Liver (tissue), 9 donors: ENCODE results near the gene PTPN12. TPM values are rescaled to one million over a fixed set of nuclear protein-coding genes. Genes with fewer than 3 reads are reported as not detected.

Source experiments
- DNase-seq: peaks from one replicate; pipeline ENCODE4 v3.0.0-alpha.2; 2017; ENCODE audit warnings: low spot score
- H3K27ac ChIP-seq, 2 donors: one replicate each; pipeline ENCODE4 v1.7.0; 2013; ENCODE audit warnings: inconsistent platforms in 2 of 2, low read length in 2 of 2, control low read depth in 1 of 2, low read depth in 1 of 2, mild to moderate bottlenecking in 1 of 2
- H3K27me3 ChIP-seq, 4 donors: one replicate each; pipeline versions ENCODE4 v1.6.1 to v1.7.0; 2013; ENCODE audit warnings: low read length in 3 of 4, inconsistent platforms in 1 of 4, mild to moderate bottlenecking in 1 of 4, moderate library complexity in 1 of 4; ENCODE audit not compliant: control insufficient read depth in 4 of 4, insufficient read depth in 4 of 4
- H3K36me3 ChIP-seq, 4 donors: one replicate each; pipeline versions ENCODE4 v1.6.1 to v1.7.0; 2013; ENCODE audit warnings: low read length in 3 of 4, mild to moderate bottlenecking in 3 of 4, low read depth in 1 of 4, moderate library complexity in 1 of 4; ENCODE audit not compliant: control insufficient read depth in 4 of 4, insufficient read depth in 3 of 4
- H3K4me1 ChIP-seq, 4 donors: one replicate each; pipeline versions ENCODE4 v1.6.1 to v1.7.0; 2013; ENCODE audit warnings: low read length in 3 of 4, mild to moderate bottlenecking in 3 of 4, moderate library complexity in 1 of 4; ENCODE audit not compliant: control insufficient read depth in 4 of 4, insufficient read depth in 4 of 4
- H3K4me3 ChIP-seq, 3 donors: one replicate each; pipeline versions ENCODE4 v1.6.1 to v1.7.0; 2013; ENCODE audit warnings: low read length in 3 of 3, control low read depth in 1 of 3, low read depth in 1 of 3, mild to moderate bottlenecking in 1 of 3
- H3K9ac ChIP-seq, 2 donors: one replicate each; pipeline ENCODE4 v1.7.0; 2013; ENCODE audit warnings: low read length in 2 of 2, mild to moderate bottlenecking in 2 of 2, moderate library complexity in 2 of 2, control low read depth in 1 of 2, low read depth in 1 of 2
- H3K9me3 ChIP-seq, 4 donors: one replicate each; pipeline versions ENCODE4 v1.6.1 to v1.7.0; 2013; ENCODE audit warnings: low read length in 3 of 4; ENCODE audit not compliant: control insufficient read depth in 4 of 4
- EGR1 ChIP-seq, 2 donors: IDR thresholded peaks; 2 replicates each; pipeline ENCODE4 v1.6.1; 2016 to 2018; ENCODE audit warnings: antibody characterized with exemption in 2 of 2, low read depth in 2 of 2
- FOXA1 ChIP-seq: IDR thresholded peaks from 2 replicates; pipeline ENCODE4 v1.6.1; 2016; ENCODE audit warnings: antibody characterized with exemption
- FOXA2 ChIP-seq: IDR thresholded peaks from 2 replicates; pipeline ENCODE4 v1.6.1; 2016; ENCODE audit warnings: antibody characterized with exemption
- GABPA ChIP-seq, 2 donors: IDR thresholded peaks in 1 of 2; conservative IDR thresholded peaks in 1 of 2; 2 replicates each; pipeline ENCODE4 v1.6.1; 2016; ENCODE audit warnings: antibody characterized with exemption in 2 of 2, mild to moderate bottlenecking in 1 of 2, moderate library complexity in 1 of 2
- HNF4G ChIP-seq: IDR thresholded peaks from 2 replicates; pipeline ENCODE4 v1.6.1; 2016; ENCODE audit warnings: antibody characterized with exemption
- JUND ChIP-seq, 2 donors: IDR thresholded peaks; 2 replicates each; pipeline ENCODE4 v1.6.1; 2016; ENCODE audit warnings: antibody characterized with exemption in 2 of 2
- NR2F2 ChIP-seq: IDR thresholded peaks from 2 replicates; pipeline ENCODE4 v1.6.1; 2016; ENCODE audit warnings: antibody characterized with exemption
- RAD21 ChIP-seq, 2 donors: IDR thresholded peaks; 2 replicates each; pipeline ENCODE4 v1.6.1; 2016; ENCODE audit warnings: antibody characterized with exemption in 2 of 2, mild to moderate bottlenecking in 2 of 2
- SP1 ChIP-seq: IDR thresholded peaks from 2 replicates; pipeline ENCODE4 v1.6.1; 2018; ENCODE audit warnings: antibody characterized with exemption, mild to moderate bottlenecking
- TAF1 ChIP-seq: conservative IDR thresholded peaks from 2 replicates; pipeline ENCODE4 v1.6.1; 2016; ENCODE audit warnings: antibody characterized with exemption, mild to moderate bottlenecking
- YY1 ChIP-seq: IDR thresholded peaks from 2 replicates; pipeline ENCODE4 v1.6.1; 2016; ENCODE audit warnings: antibody characterized with exemption, mild to moderate bottlenecking
- WGBS: extraction: QIAGEN DNeasy Blood & Tissue Kit; methylation state at CpG from one replicate; pipeline ENCODE4 v1.1.7; 2013; 5-methylcytosine and 5-hydroxymethylcytosine counted together
- polyA plus RNA-seq, 2 donors: library from polyadenylated mRNA; stranded (reverse) in 1 of 2; unstranded in 1 of 2; fragments of 200-250 nt in 1 of 2; fragments of >200 nt in 1 of 2; fragmentation: Nextera tagmentation in 1 of 2; extraction: Ambion mirVana in 1 of 2; gene quantifications; one replicate each; pipeline versions ENCODE4 v1.2.1 to v1.2.3, GENCODE V29; 2013 to 2015
- total RNA-seq, 2 donors: library from RNA; depleted of rRNA; stranded (reverse); fragments of >200 nt; gene quantifications; one replicate each; pipeline ENCODE4 v1.2.3, GENCODE V29; 2014
- TF ChIP-seq, protein P1 (sequence below): IDR thresholded peaks from 2 replicates; pipeline ENCODE4 v1.6.1; 2016; ENCODE audit warnings: antibody characterized with exemption
- TF ChIP-seq, protein P2 (sequence below): IDR thresholded peaks from 2 replicates; pipeline ENCODE4 v1.6.1; 2016; ENCODE audit warnings: antibody characterized with exemption, mild to moderate bottlenecking
- TF ChIP-seq, protein P3 (sequence below): IDR thresholded peaks from 2 replicates; pipeline ENCODE4 v1.6.1; 2016; ENCODE audit warnings: antibody characterized with exemption
- donor health status: healthy.
- donor health status: healthy.
- donor health status: healthy.
- donor health status: healthy.
- donor health status: healthy.

Gene PTPN12
- total and polyA plus RNA-seq, 4 donors = 10.1 to 18.6 (median 15.3) TPM

DNA sequence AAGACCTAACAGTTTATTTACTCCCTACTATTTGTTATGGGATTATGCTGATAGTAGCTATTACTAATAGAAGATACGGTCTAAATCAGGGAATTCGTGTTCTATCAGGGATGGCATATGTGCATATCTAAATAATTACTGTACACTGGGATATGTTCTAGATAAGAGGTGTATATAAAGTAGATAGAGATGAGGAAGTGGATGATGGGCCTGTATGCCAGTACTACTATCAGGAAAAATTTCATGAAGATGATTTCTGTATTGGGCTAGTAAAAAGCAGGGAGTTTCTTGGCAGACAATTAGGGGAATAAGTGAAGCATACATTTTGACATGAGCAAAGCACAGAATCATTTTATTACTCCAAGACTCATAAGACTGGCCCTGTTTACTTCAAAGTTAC, 26.2 kb downstream of the PTPN12 start:
- Histone ChIP-seq H3K27ac (no peak overlapping the region), H3K4me3 (no peak overlapping the region), H3K9ac (no peak overlapping the region), H3K4me1 (peaks cover 0 to 3% (median under 1%) of the 10 kb centered on the region in 4 donors), H3K27me3 (no peaks in the 10 kb centered on the region), H3K36me3 (peaks cover 0 to 1% (median 0%) of the 10 kb centered on the region in 4 donors), H3K9me3 (no peaks in the 10 kb centered on the region)
- 84% methylated on average over 2 of the region's 2 CpGs for WGBS
- no peak for DNase-seq
- TF ChIP-seq, protein P1, sequence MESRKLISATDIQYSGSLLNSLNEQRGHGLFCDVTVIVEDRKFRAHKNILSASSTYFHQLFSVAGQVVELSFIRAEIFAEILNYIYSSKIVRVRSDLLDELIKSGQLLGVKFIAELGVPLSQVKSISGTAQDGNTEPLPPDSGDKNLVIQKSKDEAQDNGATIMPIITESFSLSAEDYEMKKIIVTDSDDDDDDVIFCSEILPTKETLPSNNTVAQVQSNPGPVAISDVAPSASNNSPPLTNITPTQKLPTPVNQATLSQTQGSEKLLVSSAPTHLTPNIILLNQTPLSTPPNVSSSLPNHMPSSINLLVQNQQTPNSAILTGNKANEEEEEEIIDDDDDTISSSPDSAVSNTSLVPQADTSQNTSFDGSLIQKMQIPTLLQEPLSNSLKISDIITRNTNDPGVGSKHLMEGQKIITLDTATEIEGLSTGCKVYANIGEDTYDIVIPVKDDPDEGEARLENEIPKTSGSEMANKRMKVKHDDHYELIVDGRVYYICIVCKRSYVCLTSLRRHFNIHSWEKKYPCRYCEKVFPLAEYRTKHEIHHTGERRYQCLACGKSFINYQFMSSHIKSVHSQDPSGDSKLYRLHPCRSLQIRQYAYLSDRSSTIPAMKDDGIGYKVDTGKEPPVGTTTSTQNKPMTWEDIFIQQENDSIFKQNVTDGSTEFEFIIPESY = no peak
- TF ChIP-seq HNF4G = no peak
- no peak for TF ChIP-seq JUND (IDR thresholded peaks at IDR 0.05)
- TF ChIP-seq, protein P2, sequence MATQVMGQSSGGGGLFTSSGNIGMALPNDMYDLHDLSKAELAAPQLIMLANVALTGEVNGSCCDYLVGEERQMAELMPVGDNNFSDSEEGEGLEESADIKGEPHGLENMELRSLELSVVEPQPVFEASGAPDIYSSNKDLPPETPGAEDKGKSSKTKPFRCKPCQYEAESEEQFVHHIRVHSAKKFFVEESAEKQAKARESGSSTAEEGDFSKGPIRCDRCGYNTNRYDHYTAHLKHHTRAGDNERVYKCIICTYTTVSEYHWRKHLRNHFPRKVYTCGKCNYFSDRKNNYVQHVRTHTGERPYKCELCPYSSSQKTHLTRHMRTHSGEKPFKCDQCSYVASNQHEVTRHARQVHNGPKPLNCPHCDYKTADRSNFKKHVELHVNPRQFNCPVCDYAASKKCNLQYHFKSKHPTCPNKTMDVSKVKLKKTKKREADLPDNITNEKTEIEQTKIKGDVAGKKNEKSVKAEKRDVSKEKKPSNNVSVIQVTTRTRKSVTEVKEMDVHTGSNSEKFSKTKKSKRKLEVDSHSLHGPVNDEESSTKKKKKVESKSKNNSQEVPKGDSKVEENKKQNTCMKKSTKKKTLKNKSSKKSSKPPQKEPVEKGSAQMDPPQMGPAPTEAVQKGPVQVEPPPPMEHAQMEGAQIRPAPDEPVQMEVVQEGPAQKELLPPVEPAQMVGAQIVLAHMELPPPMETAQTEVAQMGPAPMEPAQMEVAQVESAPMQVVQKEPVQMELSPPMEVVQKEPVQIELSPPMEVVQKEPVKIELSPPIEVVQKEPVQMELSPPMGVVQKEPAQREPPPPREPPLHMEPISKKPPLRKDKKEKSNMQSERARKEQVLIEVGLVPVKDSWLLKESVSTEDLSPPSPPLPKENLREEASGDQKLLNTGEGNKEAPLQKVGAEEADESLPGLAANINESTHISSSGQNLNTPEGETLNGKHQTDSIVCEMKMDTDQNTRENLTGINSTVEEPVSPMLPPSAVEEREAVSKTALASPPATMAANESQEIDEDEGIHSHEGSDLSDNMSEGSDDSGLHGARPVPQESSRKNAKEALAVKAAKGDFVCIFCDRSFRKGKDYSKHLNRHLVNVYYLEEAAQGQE = no peak
- TF ChIP-seq FOXA1 = no peak
- no peak for TF ChIP-seq RAD21 (IDR thresholded peaks at IDR 0.05)
- TF ChIP-seq YY1 = no peak
- TF ChIP-seq FOXA2 = no peak
- no peak for TF ChIP-seq TAF1
- TF ChIP-seq NR2F2 = no peak
- TF ChIP-seq, protein P3, sequence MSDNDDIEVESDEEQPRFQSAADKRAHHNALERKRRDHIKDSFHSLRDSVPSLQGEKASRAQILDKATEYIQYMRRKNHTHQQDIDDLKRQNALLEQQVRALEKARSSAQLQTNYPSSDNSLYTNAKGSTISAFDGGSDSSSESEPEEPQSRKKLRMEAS = no peak
- no peak for TF ChIP-seq GABPA (IDR thresholded peaks at IDR 0.05 in 1 of 2, conservative IDR thresholded peaks at IDR 0.05 in 1 of 2)
- TF ChIP-seq EGR1 (IDR thresholded peaks at IDR 0.05; ENCODE audit: low read depth in 2 of 2) = no peak
- TF ChIP-seq SP1 = no peak

DNA sequence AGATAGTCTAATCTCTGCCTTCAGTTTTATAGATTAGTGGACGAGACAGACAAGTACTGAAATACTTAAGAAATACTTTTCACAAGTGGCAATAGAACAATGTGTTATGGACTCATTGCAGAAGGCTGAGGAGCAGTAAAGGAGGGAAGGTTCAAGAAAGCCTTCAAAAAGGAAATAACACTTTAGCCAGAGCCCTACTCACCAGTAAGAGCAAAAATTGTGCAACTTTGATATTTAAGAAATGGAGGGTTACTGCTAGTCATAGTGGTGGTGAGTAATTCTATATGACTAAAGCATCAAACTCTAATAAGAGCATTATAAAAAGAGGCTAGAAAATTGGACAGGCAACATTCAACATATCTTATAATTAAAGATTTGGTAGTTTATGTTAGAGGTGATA, 28.8 kb downstream of the PTPN12 start:
- H3K9ac ChIP-seq = no peak overlapping the region
- DNase-seq = no peak
- TF ChIP-seq JUND (IDR thresholded peaks at IDR 0.05) = no peak
- no peak for TF ChIP-seq FOXA2
- TF ChIP-seq EGR1 (IDR thresholded peaks at IDR 0.05; ENCODE audit: low read depth in 2 of 2) = no peak
- no peak for TF ChIP-seq HNF4G
- TF ChIP-seq TAF1 = no peak
- TF ChIP-seq YY1 = no peak
- TF ChIP-seq, protein P2 = no peak
- TF ChIP-seq RAD21 (IDR thresholded peaks at IDR 0.05) = no peak
- TF ChIP-seq FOXA1 = no peak
- no peaks in the 10 kb centered on the region for H3K9me3 ChIP-seq
- WGBS = 81% methylated on average over 1 of the region's 1 CpG
- no peak overlapping the region for H3K4me3 ChIP-seq
- no peaks in the 10 kb centered on the region for H3K27me3 ChIP-seq
- peaks cover 0 to 3% (median 0%) of the 10 kb centered on the region in 4 donors for H3K4me1 ChIP-seq
- H3K27ac ChIP-seq = no peak overlapping the region
- H3K36me3 ChIP-seq = peaks cover 0 to 1% (median 0%) of the 10 kb centered on the region in 4 donors
